Suprapubic skin (tissue), 4 donors: ENCODE results near the gene VPS26B.

Experiments
- CTCF ChIP-seq, 2 donors: fragments of 200-600 bp in 1 of 2; fragments of 450-650 bp in 1 of 2; sonication (generic) in 1 of 2; IDR thresholded peaks; one replicate each; pipeline ENCODE4 v1.5.1; 2016 to 2019; ENCODE audit warnings: antibody characterized with exemption in 2 of 2, mild to moderate bottlenecking in 1 of 2, moderate library complexity in 1 of 2
- EP300 ChIP-seq: sonication (generic); formaldehyde crosslinking; IDR thresholded peaks from one replicate; pipeline ENCODE4 v1.6.1; 2017; ENCODE audit warnings: antibody characterized with exemption
- POLR2A ChIP-seq, 2 donors: fragments of 450-650 bp; IDR thresholded peaks; one replicate each; pipeline ENCODE4 v1.6.1; 2017; ENCODE audit warnings: antibody characterized with exemption in 2 of 2, mild to moderate bottlenecking in 2 of 2, moderate library complexity in 2 of 2
- POLR2AphosphoS5 ChIP-seq, 3 donors: sonication (generic); formaldehyde crosslinking; IDR thresholded peaks; one replicate each; pipeline ENCODE4 v1.6.1; 2017; ENCODE audit warnings: antibody characterized with exemption in 3 of 3

- TF ChIP-seq CTCF (IDR thresholded peaks at IDR 0.05) (no peak), POLR2AphosphoS5 (IDR thresholded peaks at IDR 0.05) (no peak), POLR2A (IDR thresholded peaks at IDR 0.05) (no peak), EP300 (no peak)
Measured at GRCh38 chr11:134294664-134295063, 70.2 kb downstream of the VPS26B start.
